RKO (cell line): ENCODE results near the gene TMCC3.
"Not testable (repeated sequence)": the region's sequence is repeated elsewhere in the genome, so short reads cannot be mapped to it uniquely, and the experiment has no call there.

ENCODE experiments used
- DNase-seq: peaks from one replicate; pipeline ENCODE4 v3.0.0-alpha.2; 2016; ENCODE audit warnings: low spot score

Gene TMCC3

DNA sequence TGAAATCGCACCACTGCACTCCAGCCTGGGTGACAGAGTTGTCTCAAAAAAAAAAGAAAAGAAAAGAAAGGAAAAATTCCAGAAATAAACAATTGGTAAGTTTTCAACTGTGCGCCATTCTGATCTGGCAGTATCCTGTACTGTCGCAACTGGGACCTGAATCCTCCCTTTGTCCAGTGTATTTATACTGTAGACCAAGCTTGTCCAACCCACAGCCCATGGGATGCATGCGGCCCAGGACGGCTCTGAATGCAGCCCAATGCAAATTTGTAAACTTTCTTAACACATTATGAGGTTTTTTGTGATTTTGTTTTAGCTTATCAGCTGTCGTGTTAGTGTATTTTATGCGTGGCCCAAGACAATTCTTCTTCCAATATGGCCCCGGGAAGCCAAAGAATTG lies 84.7 kb downstream of the TMCC3 start:
- DNase-seq = no peak

GRCh38 chr12:94563286-94563685 lies 87.1 kb downstream of the TMCC3 start:
- DNase-seq = no peak

DNA sequence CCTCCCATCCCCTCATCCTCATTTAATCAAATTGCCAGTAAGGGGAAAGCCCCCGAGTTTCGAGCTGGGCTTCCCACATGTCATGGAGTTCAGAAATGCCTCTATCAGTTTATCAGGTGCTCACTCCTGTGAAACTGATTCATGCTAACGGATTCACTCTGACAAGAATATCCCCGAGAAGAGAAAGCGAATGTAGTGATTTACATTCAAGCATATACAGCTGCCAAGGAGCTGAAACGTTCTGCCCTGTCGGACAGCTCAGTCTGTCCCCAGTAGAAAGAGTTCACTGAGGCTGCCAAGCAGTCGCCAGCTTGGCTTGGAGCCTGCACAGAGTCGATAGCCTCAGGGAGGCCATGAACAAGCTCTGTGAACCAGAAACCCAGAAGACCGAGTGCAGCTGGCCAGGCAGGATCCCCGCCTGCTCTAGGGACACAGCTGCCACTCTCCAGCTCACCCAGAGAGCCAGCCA lies 88.4 kb downstream of the TMCC3 start:
- DNase-seq = no peak

DNA sequence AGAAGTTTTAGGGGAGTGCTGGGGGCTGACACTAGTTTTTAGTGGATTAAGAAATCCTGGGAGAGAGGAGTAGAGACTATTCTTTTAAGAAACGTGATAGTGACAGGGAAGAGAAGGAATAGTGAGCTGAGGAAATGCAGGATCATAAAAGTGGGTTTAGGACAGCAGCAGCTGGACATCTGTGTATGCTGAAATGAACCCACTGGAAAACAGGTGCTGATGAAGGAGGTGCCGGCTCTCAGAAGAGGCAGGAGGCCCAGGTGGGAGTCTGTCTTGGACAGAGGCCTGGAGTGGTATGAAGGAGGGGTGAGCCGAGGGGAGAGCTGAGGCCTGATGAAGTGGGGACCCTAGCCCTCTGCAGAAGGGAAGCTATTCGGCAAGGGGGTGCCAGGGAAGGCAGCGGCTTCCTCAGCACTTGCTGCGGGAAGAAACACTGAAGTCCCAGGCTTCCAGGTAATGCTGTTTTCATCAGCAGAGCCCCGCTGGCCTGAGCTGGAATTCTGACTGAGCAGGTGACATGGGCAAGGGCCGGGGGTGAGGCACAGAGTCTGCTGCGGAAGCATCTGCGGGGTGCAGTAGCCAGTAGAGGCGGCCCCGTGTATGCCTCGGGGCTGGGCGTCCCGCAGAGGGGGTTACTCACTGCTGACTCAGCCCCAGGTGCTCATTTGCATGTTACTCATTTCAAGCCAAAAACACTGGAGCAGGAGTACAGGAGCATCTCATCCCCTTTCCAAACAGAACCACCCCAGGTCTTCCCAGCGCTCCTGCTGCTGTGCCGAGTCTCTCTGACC lies 89.7 kb downstream of the TMCC3 start:
- peak; percentile 82 for DNase-seq

GRCh38 chr12:94558612-94559011 lies 91.7 kb downstream of the TMCC3 start:
- no peak for DNase-seq

- DNase-seq = no peak
These were observed 92.5 kb downstream of the TMCC3 start for GRCh38 chr12:94557746-94558295.

DNA sequence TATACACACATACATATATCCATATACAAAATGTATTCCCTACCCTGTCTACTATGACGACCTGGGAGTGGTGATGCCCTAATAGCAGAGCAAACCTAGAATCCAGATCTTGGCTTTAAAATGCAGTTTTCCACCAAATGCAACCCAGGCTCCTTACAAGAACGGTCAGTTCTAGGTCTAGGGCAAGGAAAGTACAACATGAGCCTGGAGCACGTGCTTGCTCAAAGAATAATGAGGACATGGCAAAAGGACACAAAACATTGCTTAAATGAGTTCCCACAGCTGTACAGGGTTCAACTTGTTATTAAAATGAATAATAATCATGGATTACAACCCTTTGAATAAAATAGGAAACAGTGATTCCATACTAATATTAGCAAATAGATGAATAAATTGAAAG lies 94.7 kb downstream of the TMCC3 start:
- DNase-seq = no peak

GRCh38 chr12:94553875-94554274 lies 96.5 kb downstream of the TMCC3 start:
- no peak for DNase-seq

DNA sequence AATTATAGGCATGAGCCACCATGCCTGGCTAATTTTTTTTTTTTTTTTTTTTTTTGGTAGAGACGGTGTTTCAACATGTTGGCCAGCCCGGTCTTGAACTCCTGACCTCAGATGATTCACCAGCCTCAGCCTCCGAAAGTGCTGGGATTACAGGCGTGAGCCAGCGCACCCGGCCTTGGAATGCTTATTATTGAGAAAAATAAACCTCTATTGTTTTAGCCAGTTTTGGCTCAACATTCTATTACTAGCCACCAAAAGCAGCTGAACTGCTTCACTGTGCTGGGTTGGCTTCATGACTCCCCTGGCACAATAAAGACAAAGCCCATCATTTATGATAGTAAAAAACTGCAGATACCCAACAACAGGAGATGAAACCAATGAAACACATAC lies 97.2 kb downstream of the TMCC3 start:
- DNase-seq = peak; percentile 17

GRCh38 chr12:94551810-94552209 lies 98.5 kb downstream of the TMCC3 start:
- DNase-seq = no peak

DNA sequence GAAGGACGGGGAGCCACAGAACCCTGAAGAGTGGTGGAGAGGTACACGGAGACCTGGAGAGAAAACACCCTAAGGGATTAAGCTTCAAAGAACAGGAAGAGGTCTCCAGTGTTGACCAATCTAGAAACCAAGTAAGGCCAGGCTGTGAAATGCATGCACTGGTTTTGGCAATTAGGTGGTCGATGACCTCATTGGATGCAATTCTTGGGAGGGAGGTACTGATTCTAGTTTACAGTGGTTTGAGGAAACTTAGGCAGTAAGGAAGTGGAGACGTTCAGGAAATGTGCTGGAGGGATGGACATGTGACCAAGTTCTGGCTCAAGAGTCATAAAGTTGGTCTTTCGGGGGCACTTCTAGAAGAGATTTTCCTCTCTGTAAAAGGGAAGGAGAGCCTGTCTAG lies 99.4 kb downstream of the TMCC3 start:
- DNase-seq = no peak

GRCh38 chr12:94548833-94549232 lies 101.5 kb downstream of the TMCC3 start:
- DNase-seq = not testable (repeated sequence)

DNA sequence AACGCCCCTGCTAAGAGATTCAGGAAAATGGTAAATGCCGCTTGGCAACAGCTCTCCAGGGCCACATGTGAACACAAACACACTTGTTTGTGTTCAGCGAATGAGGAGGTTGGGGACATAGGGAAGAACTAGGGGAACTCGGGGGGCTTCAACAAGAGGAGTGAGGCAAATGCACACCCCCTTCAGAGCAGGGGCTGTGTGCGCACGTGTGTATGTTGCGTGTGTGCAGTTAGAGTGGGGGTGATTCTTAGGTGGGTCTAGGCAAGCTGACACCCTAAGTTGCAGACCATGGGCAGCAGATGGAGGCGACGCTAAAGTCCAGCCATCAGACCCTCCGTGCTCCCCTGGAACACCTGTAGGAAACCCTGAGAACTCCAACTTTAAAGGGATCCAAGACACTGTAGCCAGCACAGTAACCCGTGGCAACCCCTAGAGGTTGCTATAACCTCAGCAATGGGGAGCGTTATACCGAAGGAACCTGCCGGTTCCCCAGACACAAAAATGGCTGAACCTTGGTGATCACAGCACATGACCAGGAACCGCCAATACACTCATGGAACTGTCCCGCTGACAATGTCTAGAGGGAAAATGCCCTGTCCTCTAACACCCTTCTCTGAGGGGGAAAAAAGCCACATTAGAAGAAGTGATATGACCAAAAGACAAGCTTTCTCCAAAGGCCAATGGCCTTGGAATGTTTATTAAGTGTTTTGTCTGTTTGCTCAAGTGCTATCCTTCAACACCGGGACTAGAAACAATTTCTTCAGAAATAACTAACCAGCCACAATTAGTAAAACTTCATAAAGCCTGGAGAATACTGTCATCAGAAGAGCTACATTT lies 104.2 kb downstream of the TMCC3 start:
- DNase-seq = no peak

GRCh38 chr12:94544355-94544754 lies 106.0 kb downstream of the TMCC3 start:
- DNase-seq = no peak

GRCh38 chr12:94538318-94538717 lies 112.0 kb downstream of the TMCC3 start:
- no peak for DNase-seq

GRCh38 chr12:94536040-94536965 lies 114.1 kb downstream of the TMCC3 start:
- no peak for DNase-seq

- DNase-seq = no peak
These were observed 114.8 kb downstream of the TMCC3 start for GRCh38 chr12:94535510-94535921.

DNA sequence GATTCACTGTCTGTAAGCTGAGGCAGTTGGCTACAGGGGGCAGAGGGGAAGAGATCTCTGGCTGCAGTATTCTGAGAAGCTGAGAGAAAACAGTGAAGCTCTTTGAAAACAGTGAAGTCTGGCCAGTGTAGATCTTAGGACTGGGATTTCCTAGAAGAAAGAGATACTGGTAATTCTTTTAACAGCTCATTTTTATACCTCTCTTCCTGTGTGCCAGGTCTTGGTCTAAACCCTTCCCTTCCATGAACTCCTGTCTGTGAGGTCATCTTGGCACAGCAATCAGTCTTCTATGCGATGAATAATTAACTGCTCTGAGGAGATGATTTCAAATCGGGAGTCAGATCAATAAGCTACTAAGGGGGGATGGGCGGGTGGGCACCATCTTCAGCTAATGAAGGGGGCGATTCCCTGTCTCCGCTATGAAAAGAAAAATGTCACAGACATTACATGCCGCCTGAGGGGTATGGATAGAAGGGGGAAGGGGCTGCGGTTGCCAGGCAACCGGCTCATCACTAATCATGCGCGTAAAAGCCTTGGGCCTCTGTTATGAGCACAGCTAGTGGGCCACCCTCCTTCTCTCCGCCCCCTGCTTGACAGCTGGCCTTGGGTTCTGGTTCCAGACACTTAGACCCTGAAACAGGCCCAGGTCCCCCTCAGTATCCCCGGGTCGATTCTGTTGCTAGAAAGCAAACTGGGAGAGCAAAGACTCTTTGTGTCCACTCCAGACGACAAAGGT lies 115.4 kb downstream of the TMCC3 start:
- no peak for DNase-seq

DNA sequence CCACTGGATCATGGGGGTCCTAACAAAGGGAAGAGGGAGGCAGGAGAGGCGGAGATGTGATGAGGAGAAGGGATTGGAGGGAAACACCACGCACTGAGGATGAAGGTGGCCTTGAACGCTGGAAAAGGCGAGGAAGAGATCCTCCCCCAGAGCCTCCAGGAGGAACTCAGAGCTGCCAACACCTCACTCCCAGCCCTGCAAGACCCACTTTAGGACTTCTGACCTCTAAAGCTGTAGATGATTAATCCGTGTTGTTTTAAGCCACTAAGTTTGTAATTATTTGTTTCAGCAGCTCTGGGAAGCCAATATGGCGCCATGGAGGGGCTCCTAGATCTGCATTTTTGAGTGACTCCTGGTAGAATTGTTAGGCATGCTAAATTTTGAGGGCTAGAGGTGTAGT lies 116.1 kb downstream of the TMCC3 start:
- DNase-seq = no peak

GRCh38 chr12:94532490-94533422 lies 117.6 kb downstream of the TMCC3 start:
- DNase-seq = peak; percentile 54
